PFSK-1 (cell line): Measurements from ENCODE around the gene EI24.

Experiments used
- FOXP2 ChIP-seq: optimal IDR thresholded peaks from 2 replicates; pipeline ENCODE3; 2011; ENCODE audit warnings: borderline replicate concordance, control low read depth, inconsistent platforms; ENCODE audit not compliant: insufficient read depth; ENCODE audit errors: extremely low read length, extremely low read depth
- POLR2AphosphoS5 ChIP-seq: IDR thresholded peaks from 2 replicates; pipeline ENCODE4 v1.6.1; 2012; ENCODE audit warnings: low read depth, mild to moderate bottlenecking, control low read depth, low read length, moderate library complexity
- SIN3A ChIP-seq: IDR thresholded peaks from 2 replicates; pipeline ENCODE4 v1.6.1; 2012; ENCODE audit warnings: mild to moderate bottlenecking, low read length, moderate library complexity, borderline replicate concordance; ENCODE audit not compliant: insufficient read depth
- TAF1 ChIP-seq: IDR thresholded peaks from 2 replicates; pipeline ENCODE4 v1.6.1; 2012; ENCODE audit warnings: low read length, control low read depth, borderline replicate concordance; ENCODE audit not compliant: insufficient read depth
- TF ChIP-seq, protein P1 (sequence below), 2 experiments: IDR thresholded peaks; 2 replicates each; pipeline versions ENCODE4 v1.6.1 to v1.8.0; 2011 to 2012; ENCODE audit warnings: low read depth in 2 of 2, low read length in 2 of 2, control low read depth in 1 of 2, inconsistent platforms in 1 of 2, mild to moderate bottlenecking in 1 of 2, moderate library complexity in 1 of 2; ENCODE audit not compliant: insufficient read depth in 1 of 2

DNA sequence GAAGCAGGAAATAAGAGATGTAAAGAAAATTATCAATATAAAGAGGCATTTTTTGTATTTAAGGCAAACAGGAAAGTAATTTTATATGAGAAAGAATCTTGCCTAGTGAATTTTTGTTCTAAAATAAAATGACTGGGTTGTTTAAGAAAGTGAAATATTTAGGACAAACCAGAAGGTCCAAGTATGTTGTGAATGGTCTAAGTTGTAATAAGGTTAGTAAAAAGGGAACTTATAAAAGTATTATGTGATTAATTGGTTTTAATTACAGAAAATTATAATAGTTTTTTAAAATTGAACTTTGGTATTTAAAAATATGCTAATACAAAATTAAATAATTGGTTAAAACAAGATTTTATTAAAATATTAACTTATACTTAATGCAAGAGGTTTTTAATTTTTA, 26.6 kb upstream of the EI24 start:
- TF ChIP-seq POLR2AphosphoS5 (no peak), TAF1 (no peak), SIN3A (no peak), FOXP2 (no peak)
- TF ChIP-seq, protein P1, sequence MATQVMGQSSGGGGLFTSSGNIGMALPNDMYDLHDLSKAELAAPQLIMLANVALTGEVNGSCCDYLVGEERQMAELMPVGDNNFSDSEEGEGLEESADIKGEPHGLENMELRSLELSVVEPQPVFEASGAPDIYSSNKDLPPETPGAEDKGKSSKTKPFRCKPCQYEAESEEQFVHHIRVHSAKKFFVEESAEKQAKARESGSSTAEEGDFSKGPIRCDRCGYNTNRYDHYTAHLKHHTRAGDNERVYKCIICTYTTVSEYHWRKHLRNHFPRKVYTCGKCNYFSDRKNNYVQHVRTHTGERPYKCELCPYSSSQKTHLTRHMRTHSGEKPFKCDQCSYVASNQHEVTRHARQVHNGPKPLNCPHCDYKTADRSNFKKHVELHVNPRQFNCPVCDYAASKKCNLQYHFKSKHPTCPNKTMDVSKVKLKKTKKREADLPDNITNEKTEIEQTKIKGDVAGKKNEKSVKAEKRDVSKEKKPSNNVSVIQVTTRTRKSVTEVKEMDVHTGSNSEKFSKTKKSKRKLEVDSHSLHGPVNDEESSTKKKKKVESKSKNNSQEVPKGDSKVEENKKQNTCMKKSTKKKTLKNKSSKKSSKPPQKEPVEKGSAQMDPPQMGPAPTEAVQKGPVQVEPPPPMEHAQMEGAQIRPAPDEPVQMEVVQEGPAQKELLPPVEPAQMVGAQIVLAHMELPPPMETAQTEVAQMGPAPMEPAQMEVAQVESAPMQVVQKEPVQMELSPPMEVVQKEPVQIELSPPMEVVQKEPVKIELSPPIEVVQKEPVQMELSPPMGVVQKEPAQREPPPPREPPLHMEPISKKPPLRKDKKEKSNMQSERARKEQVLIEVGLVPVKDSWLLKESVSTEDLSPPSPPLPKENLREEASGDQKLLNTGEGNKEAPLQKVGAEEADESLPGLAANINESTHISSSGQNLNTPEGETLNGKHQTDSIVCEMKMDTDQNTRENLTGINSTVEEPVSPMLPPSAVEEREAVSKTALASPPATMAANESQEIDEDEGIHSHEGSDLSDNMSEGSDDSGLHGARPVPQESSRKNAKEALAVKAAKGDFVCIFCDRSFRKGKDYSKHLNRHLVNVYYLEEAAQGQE (IDR thresholded peaks at IDR 0.05; ENCODE audit: insufficient read depth in 1 of 2, low read depth in 2 of 2, low read length in 2 of 2): no peak
